Caco-2 (cell line): ENCODE results near the gene NOTCH1. TPM values are rescaled to one million over a fixed set of nuclear protein-coding genes. Genes with fewer than 3 reads are reported as not detected.

Experiments used
- BruUV-seq: library from RNA; stranded (reverse); fragments of 400-500 nt; replicated peaks from 2 replicates; lab custom pipeline; 2021; lab: Mats Ljungman, UMichigan
- CTCF ChIA-PET: fragments of 300-600 bp; sonication (Branson Sonifier 250); formaldehyde crosslinking; loops from one replicate; lab custom pipeline; 2022; ENCODE audit warnings: antibody characterized with exemption; lab: Charles Lee
- POLR2A ChIA-PET: fragments of 300-600 bp; sonication (Branson Sonifier 250); formaldehyde crosslinking; loops from one replicate; lab custom pipeline; 2022; ENCODE audit warnings: antibody characterized with exemption; lab: Charles Lee
- DNase-seq, 2 experiments: peaks; one replicate each; pipeline versions ENCODE4 v3.0.0 to v3.0.0-alpha.2; 2020 to 2022
- H3K27me3 ChIP-seq: replicated peaks from 2 replicates; pipeline ENCODE4 v1.6.0; 2011; ENCODE audit warnings: low read length; ENCODE audit not compliant: control insufficient read depth, insufficient read depth
- H3K36me3 ChIP-seq: 2 replicates; pipeline ENCODE4 v1.5.1; 2011; ENCODE audit warnings: low read length; ENCODE audit not compliant: control insufficient read depth, insufficient read depth
- H3K4me1 ChIP-seq: fragments of 250-450 bp; sonication (Bioruptor Pico); 2 replicates; pipeline ENCODE4 v1.5.1; 2020; ENCODE audit warnings: mild to moderate bottlenecking
- H3K4me3 ChIP-seq: 2 replicates; pipeline ENCODE4 v1.5.1; 2011; ENCODE audit warnings: low read depth, mild to moderate bottlenecking, control low read depth, low read length
- H3K9me3 ChIP-seq: fragments of 250-450 bp; sonication (Bioruptor Pico); 2 replicates; pipeline ENCODE4 v1.5.1; 2020; ENCODE audit warnings: mild to moderate bottlenecking, moderate library complexity
- H3K27ac Mint-ChIP-seq: one replicate; pipeline ENCODE4 v1.8.0; 2022; ENCODE audit warnings: mixed read lengths; ENCODE audit not compliant: unreplicated experiment
- H3K27me3 Mint-ChIP-seq: one replicate; pipeline ENCODE4 v1.8.0; 2022; ENCODE audit warnings: mixed read lengths; ENCODE audit not compliant: insufficient read depth, unreplicated experiment
- H3K36me3 Mint-ChIP-seq: one replicate; pipeline ENCODE4 v1.8.0; 2022; ENCODE audit warnings: mild to moderate bottlenecking, mixed read lengths; ENCODE audit not compliant: insufficient read depth, unreplicated experiment
- H3K4me1 Mint-ChIP-seq: one replicate; pipeline ENCODE4 v1.8.0; 2022; ENCODE audit warnings: low read depth, mixed read lengths; ENCODE audit not compliant: unreplicated experiment
- H3K4me3 Mint-ChIP-seq: one replicate; pipeline ENCODE4 v1.8.0; 2022; ENCODE audit warnings: mild to moderate bottlenecking, moderate library complexity, mixed read lengths; ENCODE audit not compliant: unreplicated experiment
- H3K9me3 Mint-ChIP-seq: one replicate; pipeline ENCODE4 v1.8.0; 2022; ENCODE audit warnings: mixed read lengths; ENCODE audit not compliant: unreplicated experiment
- CTCF ChIP-seq, 2 experiments: fragments of 200-600 bp in 1 of 2; IDR thresholded peaks; 1 replicate in 1 of 2; 2 replicates in 1 of 2; pipeline versions ENCODE4 v1.5.1 to v1.8.0; 2011 to 2022; ENCODE audit warnings: antibody characterized with exemption in 1 of 2, control low read depth in 1 of 2, inconsistent platforms in 1 of 2, low read depth in 1 of 2, low read length in 1 of 2, mild to moderate bottlenecking in 1 of 2, moderate library complexity in 1 of 2; ENCODE audit not compliant: insufficient read depth in 1 of 2, severe bottlenecking in 1 of 2, unreplicated experiment in 1 of 2
- intact Hi-C: fragments of 100-400 bp; cut with micrococcal nuclease; formaldehyde crosslinking; loops from one replicate; pipeline ENCODE4 v1.10.0; 2022; ENCODE audit not compliant: unreplicated experiment
- total RNA-seq: library from RNA; stranded (reverse); gene quantifications from 2 replicates; pipeline ENCODE4 v1.2.3, GENCODE V29; 2022

NOTCH1 gene
- total RNA-seq, 1 experiment from 2014 or later: 6.3 TPM

DNA sequence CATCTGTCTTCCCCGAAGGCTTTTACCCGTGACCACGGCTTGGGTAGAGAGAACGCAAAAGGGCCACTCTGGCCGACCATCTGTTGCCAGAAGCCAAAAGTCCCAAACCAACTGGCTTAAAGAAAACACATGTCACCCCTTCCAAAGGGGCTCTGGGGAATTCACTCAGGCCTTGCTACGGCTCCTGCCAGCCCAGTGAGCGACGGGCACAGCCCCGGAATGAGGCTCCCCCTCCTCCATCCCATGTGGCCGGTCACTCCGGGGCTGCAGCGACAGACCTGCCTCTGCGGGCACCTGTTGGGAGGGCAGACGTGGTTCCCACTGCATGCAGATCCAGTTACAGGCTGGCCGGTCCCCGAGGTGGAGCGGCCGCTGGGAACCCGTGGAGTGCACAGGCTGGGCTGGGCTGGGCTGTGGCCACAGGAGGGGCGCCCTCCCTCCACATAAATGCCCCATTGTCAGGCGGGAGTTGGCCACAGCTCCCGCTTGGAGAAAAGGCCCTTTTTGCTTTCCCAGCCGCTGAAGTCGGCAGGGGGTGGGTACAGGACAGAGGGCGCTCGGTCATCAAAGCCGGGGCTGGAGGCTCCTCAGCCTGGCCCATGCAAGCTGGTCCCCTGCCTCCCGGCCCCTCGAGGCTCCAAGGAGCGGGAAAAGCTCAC, 19.9 kb downstream of the NOTCH1 start:
- Mint-ChIP-seq H3K4me3 (no peak overlapping the region), H3K9me3 (no peaks in the 10 kb centered on the region), H3K36me3 (peaks cover 7% of the 10 kb centered on the region), H3K4me1 (no peaks in the 10 kb centered on the region), H3K27ac (no peak overlapping the region), H3K27me3 (no peaks in the 10 kb centered on the region)
- no peak overlapping the region for H3K4me3 ChIP-seq
- H3K9me3 ChIP-seq: no peaks in the 10 kb centered on the region
- TF ChIP-seq CTCF (IDR thresholded peaks at IDR 0.05; ENCODE audit: insufficient read depth in 1 of 2, low read depth in 1 of 2, low read length in 1 of 2, severe bottlenecking in 1 of 2, unreplicated experiment in 1 of 2): no peak
- no peaks in the 10 kb centered on the region for H3K27me3 ChIP-seq
- ChIA-PET POLR2A (no interaction called here), CTCF (no interaction called here)
- H3K36me3 ChIP-seq: no peaks in the 10 kb centered on the region
- peaks cover 29% of the 10 kb centered on the region for H3K4me1 ChIP-seq
- intact Hi-C loops: no loop called here
- no TSS peak for BruUV-seq
- no peak for DNase-seq

DNA sequence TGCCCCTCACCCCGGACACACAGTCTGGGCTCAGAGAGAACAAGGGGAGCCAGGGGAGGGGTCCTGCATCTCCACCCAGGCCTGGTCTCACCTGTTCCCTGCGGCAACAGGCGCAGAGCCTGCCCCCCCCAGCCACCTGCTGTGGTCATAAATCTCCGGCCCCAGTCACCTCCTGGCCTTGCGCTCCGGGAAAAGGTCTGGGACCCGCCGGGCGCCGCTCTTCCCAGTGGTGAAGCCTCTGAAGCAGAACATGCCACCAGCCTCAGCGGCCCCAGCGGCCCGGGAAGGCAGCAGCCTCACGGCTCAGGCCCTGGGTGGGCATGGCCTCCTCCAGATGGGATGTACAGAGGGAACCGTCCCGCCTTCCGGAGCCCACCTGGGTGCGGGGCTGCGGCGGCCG, 20.6 kb downstream of the NOTCH1 start:
- Histone ChIP-seq H3K27me3 (no peaks in the 10 kb centered on the region), H3K36me3 (no peaks in the 10 kb centered on the region), H3K4me3 (no peak overlapping the region), H3K4me1 (peaks cover 36% of the 10 kb centered on the region), H3K9me3 (no peaks in the 10 kb centered on the region)
- Mint-ChIP-seq H3K36me3 (peaks cover 7% of the 10 kb centered on the region), H3K27ac (no peak overlapping the region), H3K9me3 (no peaks in the 10 kb centered on the region), H3K27me3 (no peaks in the 10 kb centered on the region), H3K4me3 (no peak overlapping the region), H3K4me1 (no peaks in the 10 kb centered on the region)
- ChIA-PET CTCF (no interaction called here), POLR2A (no interaction called here)
- TF ChIP-seq CTCF (IDR thresholded peaks at IDR 0.05; ENCODE audit: insufficient read depth in 1 of 2, low read depth in 1 of 2, low read length in 1 of 2, severe bottlenecking in 1 of 2, unreplicated experiment in 1 of 2): no peak
- BruUV-seq: no TSS peak
- intact Hi-C loops: no loop called here
- DNase-seq: no peak

GRCh38 chr9:136522314-136523237, 23.3 kb downstream of the NOTCH1 start:
- peaks cover 44% of the 10 kb centered on the region for H3K4me1 ChIP-seq
- no peak for TF ChIP-seq CTCF (IDR thresholded peaks at IDR 0.05; ENCODE audit: insufficient read depth in 1 of 2, low read depth in 1 of 2, low read length in 1 of 2, severe bottlenecking in 1 of 2, unreplicated experiment in 1 of 2)
- H3K9me3 Mint-ChIP-seq: no peaks in the 10 kb centered on the region
- ChIA-PET POLR2A (no interaction called here), CTCF (no interaction called here)
- no peak for DNase-seq
- H3K4me1 Mint-ChIP-seq: no peaks in the 10 kb centered on the region
- H3K4me3 Mint-ChIP-seq: no peak overlapping the region
- H3K27me3 ChIP-seq: no peaks in the 10 kb centered on the region
- no peaks in the 10 kb centered on the region for H3K9me3 ChIP-seq
- no TSS peak for BruUV-seq
- H3K36me3 ChIP-seq: no peaks in the 10 kb centered on the region
- no peak overlapping the region for H3K4me3 ChIP-seq
- no peaks in the 10 kb centered on the region for H3K27me3 Mint-ChIP-seq
- no peaks in the 10 kb centered on the region for H3K36me3 Mint-ChIP-seq
- intact Hi-C loops: no loop called here
- H3K27ac Mint-ChIP-seq: no peak overlapping the region
